Ishikawa (cell line): Measurements from ENCODE around the gene SLC25A26.

Experiments used
- CEBPB ChIP-seq: IDR thresholded peaks from 2 replicates; pipeline ENCODE4 v1.6.1; 2012
- CREB1 ChIP-seq: IDR thresholded peaks from 2 replicates; pipeline ENCODE4 v1.6.1; 2012; ENCODE audit warnings: low read depth
- EGR1 ChIP-seq: IDR thresholded peaks from 2 replicates; pipeline ENCODE4 v1.6.1; 2012
- EP300 ChIP-seq: IDR thresholded peaks from 2 replicates; pipeline ENCODE4 v1.6.1; 2012; ENCODE audit warnings: borderline replicate concordance
- FOXM1 ChIP-seq: IDR thresholded peaks from 2 replicates; pipeline ENCODE4 v1.6.1; 2012; ENCODE audit warnings: low read depth, borderline replicate concordance
- NFIC ChIP-seq: IDR thresholded peaks from 2 replicates; pipeline ENCODE4 v1.6.1; 2012
- RAD21 ChIP-seq: IDR thresholded peaks from 2 replicates; pipeline ENCODE4 v1.6.1; 2012; ENCODE audit warnings: low read depth
- TAF1 ChIP-seq: IDR thresholded peaks from 2 replicates; pipeline ENCODE4 v1.6.1; 2012; ENCODE audit warnings: low read depth, mild to moderate bottlenecking
- TCF12 ChIP-seq: IDR thresholded peaks from 2 replicates; pipeline ENCODE4 v1.6.1; 2012; ENCODE audit warnings: low read depth
- TEAD4 ChIP-seq: IDR thresholded peaks from 2 replicates; pipeline ENCODE4 v1.6.1; 2012
- YY1 ChIP-seq: IDR thresholded peaks from 2 replicates; pipeline ENCODE4 v1.6.1; 2012; ENCODE audit warnings: low read depth
- ZBTB7A ChIP-seq: IDR thresholded peaks from 2 replicates; pipeline ENCODE4 v1.6.1; 2012; ENCODE audit warnings: low read depth
- TF ChIP-seq, protein P1 (sequence below): IDR thresholded peaks from 2 replicates; pipeline ENCODE4 v1.6.1; 2012; ENCODE audit warnings: low read depth, mild to moderate bottlenecking
- TF ChIP-seq, protein P2 (sequence below): IDR thresholded peaks from 2 replicates; pipeline ENCODE4 v1.6.1; 2012
- TF ChIP-seq, protein P3 (sequence below): IDR thresholded peaks from 2 replicates; pipeline ENCODE4 v1.6.1; 2012

The SLC25A26 gene

DNA sequence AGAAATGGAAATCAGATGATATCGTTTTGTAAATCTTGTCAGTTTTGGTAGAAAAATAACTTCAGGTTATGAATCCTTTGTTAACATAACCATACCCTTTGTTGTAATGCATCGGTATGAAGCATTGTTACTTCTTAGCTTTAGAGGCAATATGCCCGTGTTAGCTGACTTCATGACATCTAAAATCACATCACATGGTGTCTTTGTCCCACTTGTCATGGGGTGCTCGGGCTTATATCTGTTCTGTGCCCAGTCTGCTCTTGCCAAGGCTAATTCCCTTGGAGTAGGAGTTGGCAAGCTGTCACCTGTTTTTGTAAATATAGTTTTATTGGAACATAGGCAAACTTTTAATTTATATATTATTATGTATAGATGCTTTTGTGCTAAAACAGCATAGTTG, 39.6 kb downstream of the SLC25A26 start:
- no peak for TF ChIP-seq YY1
- TF ChIP-seq FOXM1: no peak
- no peak for TF ChIP-seq EGR1
- TF ChIP-seq, protein P1, sequence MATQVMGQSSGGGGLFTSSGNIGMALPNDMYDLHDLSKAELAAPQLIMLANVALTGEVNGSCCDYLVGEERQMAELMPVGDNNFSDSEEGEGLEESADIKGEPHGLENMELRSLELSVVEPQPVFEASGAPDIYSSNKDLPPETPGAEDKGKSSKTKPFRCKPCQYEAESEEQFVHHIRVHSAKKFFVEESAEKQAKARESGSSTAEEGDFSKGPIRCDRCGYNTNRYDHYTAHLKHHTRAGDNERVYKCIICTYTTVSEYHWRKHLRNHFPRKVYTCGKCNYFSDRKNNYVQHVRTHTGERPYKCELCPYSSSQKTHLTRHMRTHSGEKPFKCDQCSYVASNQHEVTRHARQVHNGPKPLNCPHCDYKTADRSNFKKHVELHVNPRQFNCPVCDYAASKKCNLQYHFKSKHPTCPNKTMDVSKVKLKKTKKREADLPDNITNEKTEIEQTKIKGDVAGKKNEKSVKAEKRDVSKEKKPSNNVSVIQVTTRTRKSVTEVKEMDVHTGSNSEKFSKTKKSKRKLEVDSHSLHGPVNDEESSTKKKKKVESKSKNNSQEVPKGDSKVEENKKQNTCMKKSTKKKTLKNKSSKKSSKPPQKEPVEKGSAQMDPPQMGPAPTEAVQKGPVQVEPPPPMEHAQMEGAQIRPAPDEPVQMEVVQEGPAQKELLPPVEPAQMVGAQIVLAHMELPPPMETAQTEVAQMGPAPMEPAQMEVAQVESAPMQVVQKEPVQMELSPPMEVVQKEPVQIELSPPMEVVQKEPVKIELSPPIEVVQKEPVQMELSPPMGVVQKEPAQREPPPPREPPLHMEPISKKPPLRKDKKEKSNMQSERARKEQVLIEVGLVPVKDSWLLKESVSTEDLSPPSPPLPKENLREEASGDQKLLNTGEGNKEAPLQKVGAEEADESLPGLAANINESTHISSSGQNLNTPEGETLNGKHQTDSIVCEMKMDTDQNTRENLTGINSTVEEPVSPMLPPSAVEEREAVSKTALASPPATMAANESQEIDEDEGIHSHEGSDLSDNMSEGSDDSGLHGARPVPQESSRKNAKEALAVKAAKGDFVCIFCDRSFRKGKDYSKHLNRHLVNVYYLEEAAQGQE: no peak
- no peak for TF ChIP-seq CREB1
- TF ChIP-seq, protein P2, sequence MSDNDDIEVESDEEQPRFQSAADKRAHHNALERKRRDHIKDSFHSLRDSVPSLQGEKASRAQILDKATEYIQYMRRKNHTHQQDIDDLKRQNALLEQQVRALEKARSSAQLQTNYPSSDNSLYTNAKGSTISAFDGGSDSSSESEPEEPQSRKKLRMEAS: no peak
- TF ChIP-seq, protein P3, sequence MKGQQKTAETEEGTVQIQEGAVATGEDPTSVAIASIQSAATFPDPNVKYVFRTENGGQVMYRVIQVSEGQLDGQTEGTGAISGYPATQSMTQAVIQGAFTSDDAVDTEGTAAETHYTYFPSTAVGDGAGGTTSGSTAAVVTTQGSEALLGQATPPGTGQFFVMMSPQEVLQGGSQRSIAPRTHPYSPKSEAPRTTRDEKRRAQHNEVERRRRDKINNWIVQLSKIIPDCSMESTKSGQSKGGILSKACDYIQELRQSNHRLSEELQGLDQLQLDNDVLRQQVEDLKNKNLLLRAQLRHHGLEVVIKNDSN: no peak
- no peak for TF ChIP-seq RAD21
- TF ChIP-seq NFIC: no peak
- no peak for TF ChIP-seq CEBPB
- TF ChIP-seq TCF12: no peak
- no peak for TF ChIP-seq ZBTB7A
- TF ChIP-seq TEAD4: no peak
- no peak for TF ChIP-seq TAF1
- no peak for TF ChIP-seq EP300

DNA sequence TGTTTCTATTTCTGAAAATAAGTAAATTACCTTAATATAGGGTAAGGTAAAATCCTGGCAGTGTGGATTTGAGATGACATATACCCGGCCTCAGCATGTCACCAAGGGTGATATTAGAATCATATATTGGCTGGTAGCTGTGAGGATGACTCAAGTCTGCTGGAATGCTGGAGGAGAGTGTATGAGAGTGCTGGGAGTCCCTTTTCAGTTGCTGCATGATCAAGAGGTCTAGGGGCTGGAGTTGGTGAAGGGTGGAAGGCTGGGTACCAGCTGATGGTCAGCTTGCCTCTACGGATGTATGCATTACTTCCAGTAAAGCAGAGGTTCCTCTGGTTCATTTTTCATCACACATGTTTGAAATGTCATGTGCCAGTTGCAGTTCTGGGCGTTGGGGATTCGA, 40.6 kb downstream of the SLC25A26 start:
- TF ChIP-seq YY1: no peak
- TF ChIP-seq TCF12: no peak
- no peak for TF ChIP-seq CEBPB
- TF ChIP-seq NFIC: no peak

DNA sequence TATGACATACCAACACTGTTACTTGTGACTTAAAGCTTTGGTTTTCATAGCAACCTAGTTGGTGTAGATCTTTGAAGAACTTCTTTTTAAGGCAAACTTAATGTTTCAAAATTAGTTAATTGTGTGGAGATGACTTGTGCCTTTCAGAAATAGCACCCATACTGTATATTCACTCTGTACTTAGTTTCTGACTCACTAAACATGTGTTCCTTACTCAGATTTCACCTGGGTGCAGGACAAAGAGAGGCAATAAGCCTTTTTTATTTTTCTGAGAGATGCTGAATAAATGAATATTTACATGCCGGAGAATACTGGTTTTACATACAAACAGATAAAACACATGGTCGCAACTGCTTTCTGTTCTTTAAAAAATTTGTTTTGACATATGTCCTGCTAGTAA, 44.8 kb downstream of the SLC25A26 start:
- TF ChIP-seq EP300 (no peak), NFIC (no peak), EGR1 (no peak), YY1 (no peak), TAF1 (no peak), RAD21 (no peak), CREB1 (no peak), ZBTB7A (no peak), TCF12 (no peak), FOXM1 (no peak)
- TF ChIP-seq, protein P2: no peak
- TF ChIP-seq, protein P1: no peak
- TF ChIP-seq, protein P3: no peak

DNA sequence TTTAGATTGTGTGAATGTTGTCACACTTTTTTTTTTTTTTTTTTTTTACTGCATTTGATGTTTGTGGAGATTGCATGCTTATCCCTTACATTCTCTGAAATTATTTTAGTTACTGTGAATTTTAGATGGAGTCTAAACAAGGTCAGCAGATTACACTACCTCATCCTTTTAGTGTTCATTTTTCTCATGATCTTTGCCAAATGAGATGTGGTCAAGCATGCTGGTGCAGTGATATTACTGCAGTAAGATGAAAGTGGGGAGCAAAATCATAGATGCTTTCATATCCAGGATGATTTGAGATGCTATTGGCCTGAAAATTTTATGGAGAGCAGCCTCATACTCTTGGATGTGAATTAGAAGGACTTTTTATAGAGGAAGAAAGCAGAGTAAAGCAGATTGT, 45.8 kb downstream of the SLC25A26 start:
- TF ChIP-seq TCF12 (no peak), CEBPB (no peak), FOXM1 (no peak), EGR1 (no peak), YY1 (no peak), EP300 (no peak), NFIC (no peak), ZBTB7A (no peak), RAD21 (no peak), TEAD4 (no peak), CREB1 (no peak), TAF1 (no peak)
- TF ChIP-seq, protein P2: no peak
- TF ChIP-seq, protein P1: no peak
- TF ChIP-seq, protein P3: no peak
